Measurements from ENCODE around the gene ARHGAP42.

- TF ChIP-seq CTCF (conservative IDR thresholded peaks at IDR 0.05; ENCODE audit: low read depth, low read length) (no peak), RCOR1 (IDR thresholded peaks at IDR 0.05; ENCODE audit: insufficient replicate concordance, low read length) (no peak), POLR2A (IDR thresholded peaks at IDR 0.05; ENCODE audit: low read depth, low read length) (no peak), RAD21 (IDR thresholded peaks at IDR 0.05; ENCODE audit: low read length) (no peak), CHD1 (IDR thresholded peaks at IDR 0.05; ENCODE audit: low read depth, low read length) (no peak), MXI1 (IDR thresholded peaks at IDR 0.05; ENCODE audit: borderline replicate concordance, low read depth, low read length) (no peak)
Observed at GRCh38 chr11:100889758-100890157, 202.7 kb downstream of the ARHGAP42 start.

Measured in IMR-90 (cell line).